ENCODE measurements around the gene ITGA7. TPM values are rescaled to one million over a fixed set of nuclear protein-coding genes. Genes with fewer than 3 reads are reported as not detected.

ITGA7 gene
- total and polyA plus RNA-seq, 2 experiments from 2014 or later: 39.5 to 101 TPM

GRCh38 chr12:55675666-55676065 lies 32.0 kb downstream of the ITGA7 start:
- TF ChIP-seq CTCF (IDR thresholded peaks at IDR 0.05; ENCODE audit: low read depth, low read length): no peak
- Histone ChIP-seq H3K4me1 (ENCODE audit: low read depth) (no peaks in the 10 kb centered on the region), H3K27me3 (peaks cover 5% of the 10 kb centered on the region), H3K36me3 (no peaks in the 10 kb centered on the region), H3K4me3 (no peak overlapping the region), H3K27ac (no peak overlapping the region), H3K9me3 (ENCODE audit: low read depth) (no peaks in the 10 kb centered on the region)
- DNase-seq (ENCODE audit: low read depth in 1 of 2, low spot score in 1 of 2): peak in 1 of 2 donors; percentile 18

GRCh38 chr12:55673638-55674037 lies 34.1 kb downstream of the ITGA7 start:
- H3K9me3 ChIP-seq (ENCODE audit: low read depth): no peaks in the 10 kb centered on the region
- no peak overlapping the region for H3K4me3 ChIP-seq
- H3K27ac ChIP-seq: no peak overlapping the region
- no peaks in the 10 kb centered on the region for H3K4me1 ChIP-seq (ENCODE audit: low read depth)
- peaks cover 5% of the 10 kb centered on the region for H3K27me3 ChIP-seq
- H3K36me3 ChIP-seq: no peaks in the 10 kb centered on the region
- TF ChIP-seq CTCF (IDR thresholded peaks at IDR 0.05; ENCODE audit: low read depth, low read length): no peak
- no peak for DNase-seq (ENCODE audit: low read depth in 1 of 2, low spot score in 1 of 2)

GRCh38 chr12:55671746-55672145 lies 36.0 kb downstream of the ITGA7 start:
- Histone ChIP-seq H3K4me3 (no peak overlapping the region), H3K27ac (no peak overlapping the region), H3K9me3 (ENCODE audit: low read depth) (no peaks in the 10 kb centered on the region), H3K27me3 (peaks cover 3% of the 10 kb centered on the region), H3K36me3 (no peaks in the 10 kb centered on the region), H3K4me1 (ENCODE audit: low read depth) (no peaks in the 10 kb centered on the region)
- no peak for TF ChIP-seq CTCF (IDR thresholded peaks at IDR 0.05; ENCODE audit: low read depth, low read length)
- DNase-seq (ENCODE audit: low read depth in 1 of 2, low spot score in 1 of 2): no peak

- TF ChIP-seq CTCF (IDR thresholded peaks at IDR 0.05; ENCODE audit: low read depth, low read length): no peak
- no peak for DNase-seq (ENCODE audit: low read depth in 1 of 2, low spot score in 1 of 2)
- Histone ChIP-seq H3K36me3 (no peaks in the 10 kb centered on the region), H3K27me3 (no peaks in the 10 kb centered on the region), H3K27ac (no peak overlapping the region), H3K9me3 (ENCODE audit: low read depth) (no peaks in the 10 kb centered on the region), H3K4me3 (no peak overlapping the region), H3K4me1 (ENCODE audit: low read depth) (no peaks in the 10 kb centered on the region)
Measured at GRCh38 chr12:55670276-55670675, 37.4 kb downstream of the ITGA7 start.

GRCh38 chr12:55666508-55666907 lies 41.2 kb downstream of the ITGA7 start:
- no peaks in the 10 kb centered on the region for H3K9me3 ChIP-seq (ENCODE audit: low read depth)
- H3K36me3 ChIP-seq: no peaks in the 10 kb centered on the region
- no peak for DNase-seq (ENCODE audit: low read depth in 1 of 2, low spot score in 1 of 2)
- H3K4me3 ChIP-seq: no peak overlapping the region
- H3K27me3 ChIP-seq: no peaks in the 10 kb centered on the region
- no peak for TF ChIP-seq CTCF (IDR thresholded peaks at IDR 0.05; ENCODE audit: low read depth, low read length)
- H3K27ac ChIP-seq: no peak overlapping the region
- H3K4me1 ChIP-seq (ENCODE audit: low read depth): no peaks in the 10 kb centered on the region

- no peak for DNase-seq (ENCODE audit: low read depth in 1 of 2, low spot score in 1 of 2)
- H3K27ac ChIP-seq: no peak overlapping the region
- no peaks in the 10 kb centered on the region for H3K9me3 ChIP-seq (ENCODE audit: low read depth)
- no peaks in the 10 kb centered on the region for H3K36me3 ChIP-seq
- H3K4me3 ChIP-seq: no peak overlapping the region
- H3K27me3 ChIP-seq: no peaks in the 10 kb centered on the region
- no peak for TF ChIP-seq CTCF (IDR thresholded peaks at IDR 0.05; ENCODE audit: low read depth, low read length)
- H3K4me1 ChIP-seq (ENCODE audit: low read depth): peaks cover 5% of the 10 kb centered on the region
Measured at GRCh38 chr12:55664826-55665225, 42.9 kb downstream of the ITGA7 start.
